ENCODE results near the gene DOK5.
"Not testable (repeated sequence)": the region's sequence is repeated elsewhere in the genome, so short reads cannot be mapped to it uniquely, and the experiment has no call there.

DOK5 gene

DNA sequence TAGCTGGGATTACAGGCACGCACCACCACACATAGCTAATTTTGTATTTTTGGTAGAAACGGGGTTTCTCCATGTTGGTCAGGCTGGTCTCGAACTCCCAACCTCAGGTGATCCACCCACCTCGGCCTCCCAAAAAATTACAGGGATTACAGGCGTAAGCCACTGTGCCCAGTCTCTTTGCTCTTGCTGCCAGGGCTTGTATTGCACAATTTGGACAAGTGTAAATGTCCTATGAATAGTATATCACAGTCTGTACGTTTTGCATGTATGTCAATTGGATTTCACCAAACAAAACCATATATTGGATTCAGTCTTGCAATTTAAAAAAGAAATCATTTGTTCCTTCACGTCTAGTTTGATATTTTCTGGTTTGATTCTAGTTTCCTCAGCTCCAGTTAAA, 2.1 kb upstream of the DOK5 start:
- no peak for DNase-seq

DNA sequence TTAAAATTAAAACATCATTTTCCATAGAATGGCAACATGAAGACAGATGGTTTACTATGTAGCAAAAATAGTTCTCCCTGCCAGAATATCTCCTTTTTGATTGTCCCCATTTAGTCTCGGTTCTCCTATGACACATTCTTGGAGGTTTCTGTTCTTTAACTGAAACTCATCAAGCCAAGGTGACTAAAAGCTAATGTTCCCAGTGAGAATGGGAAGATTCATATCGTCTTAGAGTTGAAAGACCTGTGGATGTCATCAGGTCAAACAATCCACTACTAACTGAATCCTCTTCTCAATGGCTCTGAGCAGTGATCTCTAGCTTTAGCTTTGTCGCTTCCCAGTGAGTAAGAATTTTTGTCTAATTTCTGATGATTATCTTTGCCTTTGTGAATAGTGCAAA, 1.3 kb upstream of the DOK5 start:
- DNase-seq = no peak

DNA sequence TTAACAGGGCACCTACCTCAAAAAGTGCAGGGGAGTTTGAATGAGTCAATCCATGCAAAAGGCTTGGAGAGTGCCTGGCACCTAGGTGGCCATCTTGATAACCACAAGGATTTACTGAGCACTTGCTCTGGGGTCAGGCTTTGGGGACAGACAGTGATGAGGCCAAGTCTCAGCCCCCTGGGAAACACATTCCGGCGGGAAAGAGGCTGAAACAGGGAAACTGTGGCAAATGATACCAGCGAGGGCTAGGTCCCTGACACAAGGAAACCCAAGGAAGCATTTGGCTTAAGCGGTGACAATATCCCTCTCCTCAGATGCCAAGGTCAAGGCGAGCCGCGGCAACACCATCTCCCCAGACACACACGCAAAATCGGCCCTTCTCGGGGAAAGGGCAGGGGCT, 527 bp upstream of the DOK5 start:
- no peak for DNase-seq

DNA sequence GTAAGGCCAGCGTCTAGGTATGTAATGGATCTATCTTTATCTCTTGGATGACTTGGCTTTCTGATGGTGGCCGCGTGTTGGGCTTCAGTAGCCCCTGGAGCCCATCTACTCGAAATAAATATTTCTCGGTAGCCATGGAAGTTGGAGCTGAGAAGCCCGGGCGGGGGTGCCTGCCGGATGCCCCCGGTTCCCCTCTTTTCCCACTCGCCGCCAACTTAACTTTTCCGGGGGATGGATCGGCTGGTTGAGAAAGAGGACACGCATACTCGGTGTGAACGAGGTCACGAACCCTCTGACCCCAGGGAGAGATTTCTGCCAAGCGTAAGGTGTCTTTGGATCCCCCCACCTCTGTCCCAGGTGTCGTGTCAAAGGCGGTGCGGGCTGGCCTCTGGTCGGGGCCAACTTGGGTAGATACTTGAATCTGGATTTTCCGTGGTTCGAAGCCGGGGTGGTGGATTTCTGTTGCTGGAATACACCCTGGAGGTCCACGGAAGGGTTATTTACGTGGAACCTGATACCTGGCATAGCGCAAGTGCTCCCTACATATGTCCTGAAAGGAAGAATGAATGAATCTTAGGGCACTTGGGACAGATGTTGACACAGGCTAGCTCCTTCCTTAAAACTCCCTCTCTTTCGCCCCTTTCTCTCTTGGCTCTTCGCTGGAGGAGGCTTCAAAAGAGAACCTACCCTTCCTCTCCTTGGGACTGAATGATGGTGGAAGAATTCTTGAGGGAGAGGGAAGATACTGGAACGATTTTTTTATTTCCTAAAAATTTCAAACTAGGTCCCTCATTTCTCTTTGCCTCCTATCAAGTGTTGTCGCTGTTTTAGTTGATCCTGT, 996 bp downstream of the DOK5 start:
- DNase-seq = no peak

DNA sequence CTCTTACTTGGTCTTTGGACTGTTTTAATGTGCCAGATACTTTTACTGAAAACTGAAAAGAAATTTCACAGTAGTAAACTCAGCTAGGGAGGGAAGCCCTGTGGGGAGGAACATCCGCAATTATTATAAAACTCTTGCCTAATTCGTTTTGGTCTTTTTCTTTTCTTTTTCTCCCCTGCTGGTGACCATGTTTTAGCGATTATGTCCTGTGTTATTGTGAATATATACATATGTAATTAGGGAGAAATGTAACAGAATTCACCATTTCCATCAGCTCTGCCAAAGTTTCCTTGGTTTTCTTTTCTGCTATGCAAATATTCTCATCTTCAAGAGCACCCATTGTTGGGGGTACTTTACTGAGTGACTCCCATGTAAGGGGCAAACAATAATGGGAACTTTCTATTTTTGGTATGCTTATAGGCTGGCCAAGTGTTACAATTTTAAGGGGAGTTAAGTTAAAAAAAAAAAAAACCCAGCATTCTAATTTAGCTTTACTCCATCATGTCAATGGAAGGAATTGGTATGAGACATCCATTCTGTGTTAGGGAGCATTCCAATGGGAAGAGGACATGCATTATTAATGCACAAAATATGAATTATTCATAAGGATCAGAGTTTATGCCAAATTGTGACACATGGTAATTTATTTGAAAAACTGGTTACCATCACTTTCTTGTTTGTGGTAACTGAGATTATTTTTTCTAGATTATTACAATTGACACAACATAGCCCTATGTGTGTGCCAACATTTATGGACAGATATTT, 2.0 kb downstream of the DOK5 start:
- no peak for DNase-seq

DNA sequence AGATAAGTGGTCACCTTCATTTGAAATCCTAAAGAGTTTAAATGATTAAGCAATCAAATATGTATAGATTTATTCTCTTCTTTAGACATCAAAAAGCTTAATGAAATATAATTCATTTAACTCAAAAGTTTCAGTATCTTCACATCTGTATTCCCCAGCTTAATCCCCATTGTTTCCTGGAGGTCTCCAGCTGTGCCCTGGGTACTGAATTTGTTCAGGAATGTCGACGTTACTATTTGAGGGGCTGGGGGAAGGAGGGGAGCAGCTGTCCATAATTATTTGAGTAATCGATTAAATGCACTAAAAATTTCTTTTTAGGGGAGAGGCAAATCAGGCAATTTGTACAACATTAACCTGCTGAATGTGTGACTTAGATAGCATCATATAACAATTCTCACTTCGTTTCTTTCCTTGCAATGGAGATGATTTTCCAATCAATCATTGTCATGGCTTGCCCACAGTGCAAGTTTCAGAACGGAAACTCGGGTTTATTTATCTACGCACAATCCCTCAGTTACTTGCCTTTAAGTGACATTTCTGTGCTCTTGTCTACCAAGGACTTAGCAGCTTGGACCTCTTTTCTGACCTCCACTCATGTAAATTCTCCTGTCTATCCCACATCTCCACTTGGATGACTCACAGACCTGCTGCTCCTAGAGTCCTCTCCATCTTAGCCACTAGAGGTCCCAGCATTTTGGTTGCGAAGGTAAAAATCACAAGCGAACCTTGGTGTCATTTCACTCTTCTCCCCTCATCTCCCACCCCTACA, 3.9 kb downstream of the DOK5 start:
- no peak for DNase-seq

DNA sequence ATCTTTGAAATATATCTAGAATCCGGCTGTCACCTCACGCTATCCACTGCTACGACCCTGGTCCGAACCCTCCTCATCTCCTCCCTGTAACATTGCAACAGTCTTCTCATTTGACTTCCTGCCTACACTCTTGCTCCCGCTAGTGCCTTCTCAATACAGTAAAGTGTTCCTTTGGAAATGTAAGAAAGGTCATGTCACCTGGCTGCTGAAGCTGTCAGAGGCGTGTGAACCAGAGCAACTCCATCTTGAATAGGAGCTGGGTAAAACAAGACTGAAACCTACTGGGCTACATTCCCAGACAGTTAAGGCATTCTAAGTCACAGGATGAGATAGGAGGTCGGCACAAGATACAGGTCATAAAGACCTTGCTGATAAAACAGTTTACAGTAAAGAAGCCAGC, 4.5 kb downstream of the DOK5 start:
- not testable (repeated sequence) for DNase-seq

DNA sequence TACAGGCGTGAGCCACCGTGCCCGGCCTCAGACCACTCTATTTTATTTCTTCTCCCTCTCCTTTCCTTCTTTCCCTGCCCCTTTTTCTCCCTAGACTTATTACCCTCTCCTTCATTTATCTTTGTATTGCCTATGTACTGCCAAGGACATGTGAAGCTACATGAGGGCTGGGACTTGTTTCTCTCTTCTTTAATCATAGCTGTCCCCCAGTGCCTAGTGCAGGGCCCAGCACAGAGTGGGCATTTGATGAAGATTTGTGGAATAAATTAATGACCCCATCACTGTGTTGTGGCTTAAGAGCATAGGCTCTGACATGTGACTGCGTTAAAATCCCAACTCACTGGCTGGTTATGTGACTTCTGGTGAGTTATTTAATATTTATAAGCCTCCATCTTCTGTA, 6.0 kb downstream of the DOK5 start:
- DNase-seq = no peak

DNA sequence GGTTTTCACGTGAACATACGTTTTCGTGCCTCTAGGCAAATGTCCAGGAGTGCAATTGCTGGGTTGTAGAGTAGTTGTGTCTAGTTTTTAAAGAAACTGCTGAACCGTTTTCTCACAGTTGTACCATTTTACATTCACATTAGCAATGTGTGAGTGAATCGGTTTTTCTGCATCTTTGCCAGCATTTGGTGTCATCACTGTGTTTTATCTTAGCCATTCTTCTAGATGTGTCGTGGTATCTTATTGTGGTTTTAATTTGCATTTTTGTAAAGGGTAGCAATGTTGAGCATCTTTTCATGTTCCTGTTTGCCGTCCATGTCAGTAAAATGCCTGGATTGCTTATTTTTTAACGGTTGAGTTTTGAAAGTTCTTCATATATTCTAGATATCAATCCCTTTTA, 10.2 kb downstream of the DOK5 start:
- DNase-seq = no peak

DNA sequence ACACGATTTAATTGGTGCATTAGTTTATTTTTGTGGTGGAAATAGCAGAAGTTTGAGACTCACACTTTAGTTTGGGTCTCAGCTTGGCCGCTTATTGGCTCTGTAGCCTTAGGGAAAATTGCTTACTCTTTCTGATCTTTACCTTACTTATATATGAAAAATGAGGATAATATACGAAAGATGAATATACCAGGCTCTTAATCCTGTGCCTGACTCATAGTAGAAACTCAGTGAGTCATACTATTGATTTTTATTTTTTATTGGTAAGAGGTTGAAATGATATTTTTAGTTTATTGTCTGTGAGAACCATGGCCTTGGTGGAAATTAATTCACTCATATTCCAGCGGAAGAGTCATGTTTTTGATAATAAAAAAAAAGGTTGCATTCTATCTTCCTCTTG, 11.2 kb downstream of the DOK5 start:
- DNase-seq = no peak

DNA sequence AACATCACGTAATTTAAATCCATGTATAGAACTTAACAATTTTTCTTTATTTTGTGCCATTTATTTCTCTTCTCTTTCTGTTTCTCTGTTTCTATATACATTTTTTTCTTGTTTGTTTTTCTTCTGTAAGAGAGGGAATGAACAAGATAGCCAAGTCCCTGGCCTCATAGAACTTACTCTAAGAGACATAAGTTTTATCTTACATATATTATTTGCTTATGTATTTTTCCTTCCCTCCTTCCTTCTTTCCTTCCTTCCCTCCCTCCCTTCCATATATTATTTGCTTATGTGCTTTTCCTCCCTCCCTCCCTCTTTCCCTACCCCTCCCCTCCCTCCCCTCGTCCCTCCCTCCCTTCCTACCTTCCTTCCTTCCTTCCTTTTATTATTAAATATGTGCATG, 13.0 kb downstream of the DOK5 start:
- DNase-seq = no peak

DNA sequence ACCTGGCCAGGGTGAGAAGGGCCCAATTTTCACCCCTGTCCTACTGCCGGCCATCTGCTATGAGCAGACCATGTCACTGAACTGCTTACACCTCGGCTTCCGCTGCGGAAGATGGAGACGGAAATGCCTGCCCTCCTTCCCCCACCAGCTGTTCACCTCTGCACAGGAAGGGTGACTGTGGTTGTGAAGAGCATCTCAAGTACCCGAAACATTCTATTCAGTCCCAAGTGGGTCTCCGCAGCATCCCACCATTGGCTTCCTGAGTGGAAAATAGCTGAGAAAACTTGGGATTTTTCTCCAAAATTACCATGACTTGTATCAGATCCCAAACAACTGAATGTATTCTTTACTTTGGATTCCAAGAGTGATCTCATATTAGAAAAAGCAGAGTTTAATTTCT, 16.1 kb downstream of the DOK5 start:
- DNase-seq = no peak

DNA sequence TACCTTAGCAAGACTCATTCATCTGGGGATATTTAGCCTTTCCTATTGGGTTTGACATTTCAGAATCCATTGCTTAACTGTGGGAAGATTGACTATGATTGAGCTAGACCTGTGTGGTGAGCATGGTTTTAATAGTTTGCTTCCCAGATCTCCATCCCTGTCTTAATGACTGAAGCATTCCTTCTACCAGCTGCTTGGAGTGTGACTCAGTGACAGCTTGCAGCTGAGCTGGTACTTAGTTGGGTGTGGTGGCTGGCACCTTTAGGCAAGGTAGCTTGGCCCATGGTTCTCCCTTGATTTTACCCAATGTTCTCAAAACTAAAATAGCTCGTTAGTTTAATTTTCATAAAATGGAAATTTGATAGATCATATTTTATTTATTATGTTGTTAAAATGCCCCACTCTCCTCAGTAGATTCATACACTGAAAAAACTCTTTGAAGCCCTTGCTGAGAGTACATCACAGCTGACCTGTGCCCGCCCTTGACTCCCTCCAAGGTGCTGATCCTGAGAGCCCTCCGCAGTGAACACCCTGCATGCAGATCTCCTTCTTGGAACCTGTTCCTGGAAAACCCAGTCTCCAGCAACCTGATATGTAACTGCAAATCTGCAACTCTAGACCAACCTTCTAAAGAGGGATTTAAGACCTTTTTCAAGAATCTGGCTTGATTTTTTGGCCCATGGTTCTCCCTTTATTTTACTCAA, 19.1 kb downstream of the DOK5 start:
- no peak for DNase-seq

DNA sequence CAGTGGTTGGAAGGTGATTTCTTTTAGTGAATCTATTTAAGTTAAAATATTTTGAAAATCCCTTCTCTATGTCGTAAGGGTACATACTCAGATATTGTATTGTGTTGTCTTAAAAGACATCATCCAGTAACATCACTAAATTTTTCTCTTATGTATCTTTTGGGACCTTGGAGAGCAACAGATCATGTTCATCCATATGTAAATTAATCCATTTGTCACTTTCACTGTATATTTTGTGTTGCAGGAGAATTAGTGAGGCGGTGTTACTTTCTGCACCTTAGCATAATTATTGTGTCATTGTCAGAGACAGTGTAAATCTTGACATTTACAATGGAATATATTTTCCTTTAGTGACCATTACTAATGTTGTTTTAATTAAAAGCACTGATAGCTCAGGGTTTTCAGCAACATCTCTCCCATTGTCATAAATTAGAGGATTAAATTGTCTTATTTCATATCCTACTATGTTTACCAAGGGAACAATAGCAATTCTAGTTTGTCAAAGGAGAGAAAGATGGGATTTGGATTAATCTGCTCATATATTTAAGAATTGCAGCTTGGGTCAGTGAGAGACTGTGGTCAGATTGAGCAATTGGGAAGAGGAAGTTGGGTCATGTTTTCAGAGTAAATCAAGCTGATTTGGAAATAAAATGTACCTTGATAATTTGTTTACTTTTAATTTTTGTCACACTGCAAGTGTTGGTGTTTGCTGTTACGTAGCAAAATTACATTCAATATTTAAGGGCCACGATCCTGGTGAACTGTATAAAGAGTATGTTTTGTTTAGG, 22.7 kb downstream of the DOK5 start:
- DNase-seq = no peak

DNA sequence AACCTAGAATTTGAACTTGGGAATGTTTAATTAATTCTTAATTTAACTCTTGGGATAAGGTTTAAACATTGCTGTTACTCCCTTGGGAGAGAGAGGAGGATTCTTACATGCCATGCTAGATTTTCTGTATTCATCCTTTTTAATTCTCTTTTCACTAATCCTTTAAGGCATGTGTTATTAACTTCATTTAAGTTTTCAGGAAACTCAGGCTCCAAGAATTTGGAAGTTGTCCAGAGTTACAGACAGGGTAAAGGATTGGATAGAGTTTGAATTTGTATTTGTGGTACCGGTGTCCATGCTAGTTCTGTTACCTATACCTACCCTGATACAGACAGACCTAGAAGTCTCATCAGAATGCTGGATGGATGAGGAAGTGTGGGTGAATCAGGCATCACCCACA, 23.7 kb downstream of the DOK5 start:
- no peak for DNase-seq

DNA sequence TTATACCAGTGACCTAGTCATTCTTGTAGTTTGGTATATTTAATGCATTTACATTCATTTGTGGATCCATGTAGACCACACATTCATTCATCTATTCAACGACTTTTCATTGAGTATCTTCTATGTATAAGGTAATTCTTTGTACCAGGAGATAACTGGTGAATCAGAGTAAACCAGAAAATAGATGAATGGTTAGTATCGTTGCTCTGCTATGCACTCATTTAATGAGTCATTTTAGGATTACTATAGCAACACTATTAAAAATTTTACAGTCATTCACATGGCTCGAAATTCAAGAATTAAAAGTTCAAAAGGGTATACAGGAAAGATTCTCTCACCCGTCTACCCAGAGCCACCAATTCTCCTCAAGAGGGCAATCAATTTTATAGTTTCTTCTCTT, 26.8 kb downstream of the DOK5 start:
- no peak for DNase-seq

DNA sequence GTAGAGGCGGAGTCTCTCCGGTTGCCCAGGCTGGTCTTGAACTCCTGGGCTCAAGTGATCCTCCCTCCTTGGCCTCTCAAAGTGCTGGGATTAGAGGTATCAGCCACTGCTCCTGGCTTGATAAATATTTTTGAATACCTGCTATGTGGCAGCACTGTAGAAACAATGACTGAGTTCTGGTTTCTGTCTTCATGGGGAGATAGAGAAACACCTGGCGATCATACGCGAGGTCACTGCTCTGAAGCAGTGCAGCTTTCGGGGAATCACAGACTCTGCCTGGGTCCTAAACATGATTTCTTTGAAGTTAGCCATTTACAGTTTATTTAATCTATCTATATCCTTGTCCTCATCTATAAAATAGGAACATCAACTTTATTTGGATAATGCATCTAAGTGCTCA, 31.2 kb downstream of the DOK5 start:
- DNase-seq = no peak

DNA sequence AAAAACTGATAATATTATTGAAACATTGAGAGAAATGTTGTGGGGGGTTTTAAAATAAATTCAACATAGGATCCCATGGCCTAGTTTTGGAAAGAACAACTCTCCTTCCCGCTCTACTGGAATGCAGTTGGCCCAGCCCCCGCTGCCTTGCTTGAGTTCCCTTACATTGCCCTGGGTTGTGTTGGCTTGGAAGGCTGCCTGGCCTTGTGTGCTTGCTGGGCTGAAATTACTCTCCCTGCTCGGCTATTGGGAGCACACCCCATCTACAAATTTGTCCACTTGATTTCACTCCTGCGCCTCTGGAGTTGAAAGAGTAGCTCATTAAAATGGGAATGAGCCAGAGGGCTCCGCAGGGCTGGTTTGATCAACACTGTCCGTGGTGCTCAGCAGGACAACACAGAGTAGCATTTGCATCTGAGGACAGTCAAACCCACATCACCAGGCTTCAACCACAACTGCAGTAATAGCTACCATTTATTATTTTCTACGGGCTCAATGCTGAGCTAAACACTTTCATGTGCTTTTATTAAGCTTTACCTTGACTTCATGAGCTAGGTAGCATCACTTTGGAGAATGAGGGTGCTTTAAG, 35.2 kb downstream of the DOK5 start:
- no peak for DNase-seq

DNA sequence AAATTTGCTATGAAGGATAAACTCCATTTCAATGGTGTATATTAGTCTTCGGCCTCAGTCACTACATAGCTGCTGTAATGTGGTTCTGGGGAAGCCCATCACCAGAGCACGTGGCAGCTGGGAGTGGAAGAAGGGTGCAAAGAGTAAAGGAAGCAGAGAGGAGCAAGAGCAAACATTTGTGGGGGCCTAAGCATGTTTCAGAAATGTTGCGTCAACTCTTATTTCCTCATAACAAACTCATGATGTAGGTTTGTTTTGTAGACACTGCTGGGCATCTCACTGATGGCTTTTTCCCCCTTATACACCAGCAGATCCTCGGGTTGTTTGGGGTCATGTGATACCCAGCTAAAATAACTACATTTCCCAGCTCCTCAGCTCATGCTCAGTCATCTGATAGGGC, 37.3 kb downstream of the DOK5 start:
- no peak for DNase-seq

DNA sequence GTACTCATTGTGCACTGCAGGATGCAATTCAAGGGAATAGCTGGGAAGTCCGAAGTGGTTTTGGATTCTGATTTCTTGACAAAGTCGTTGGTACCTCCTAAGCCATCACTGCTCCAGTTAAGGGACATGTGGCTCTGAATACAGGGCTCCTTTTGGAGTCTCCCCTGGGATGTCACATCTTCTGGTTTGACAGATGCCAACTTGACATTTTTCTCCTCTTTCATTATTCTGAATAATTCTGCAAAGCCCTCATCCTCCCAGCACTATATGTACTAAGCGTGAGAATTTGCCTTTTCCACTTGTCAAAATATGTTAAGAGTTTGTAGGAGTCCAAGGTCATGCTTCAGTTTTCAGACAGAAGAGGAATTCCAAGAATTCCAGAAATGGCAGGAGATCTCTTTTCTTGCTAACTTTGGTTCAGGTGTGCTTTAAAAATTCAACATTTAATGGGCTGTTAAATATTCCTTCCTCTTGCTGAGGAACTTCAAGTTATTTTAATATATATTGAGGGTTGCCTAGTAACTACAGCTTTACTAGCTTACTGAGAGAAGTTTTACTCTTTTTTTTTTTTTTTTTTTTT, 38.7 kb downstream of the DOK5 start:
- no peak for DNase-seq
